ENCODE results near the gene SLC66A1. TPM values are rescaled to one million over a fixed set of nuclear protein-coding genes. Genes with fewer than 3 reads are reported as not detected.
A peak's percentile ranks its signal among the peaks of the same experiment; 100 is the strongest.
"Not testable (repeated sequence)": the region's sequence is repeated elsewhere in the genome, so short reads cannot be mapped to it uniquely, and the experiment has no call there.

SLC66A1 gene
- total RNA-seq, 2 donors from 2014 or later, result 10.0 to 14.9 TPM

GRCh38 chr1:19287436-19288185 lies 24.5 kb upstream of the SLC66A1 start:
- DNase-seq (ENCODE audit: low spot score) (no peak), ATAC-seq (no peak)
- H3K9me3 Mint-ChIP-seq, result no peaks in the 10 kb centered on the region
- peaks cover 12 to 15% of the 10 kb centered on the region in 2 donors for H3K27me3 Mint-ChIP-seq
- peak overlapping the region; percentile 69 for H3K4me3 Mint-ChIP-seq
- H3K36me3 Mint-ChIP-seq, result no peaks in the 10 kb centered on the region
- H3K4me1 Mint-ChIP-seq (ENCODE audit: low read depth in 2 of 2), result peaks cover 8 to 10% of the 10 kb centered on the region in 2 donors
- H3K27ac Mint-ChIP-seq, result no peak overlapping the region

DNA sequence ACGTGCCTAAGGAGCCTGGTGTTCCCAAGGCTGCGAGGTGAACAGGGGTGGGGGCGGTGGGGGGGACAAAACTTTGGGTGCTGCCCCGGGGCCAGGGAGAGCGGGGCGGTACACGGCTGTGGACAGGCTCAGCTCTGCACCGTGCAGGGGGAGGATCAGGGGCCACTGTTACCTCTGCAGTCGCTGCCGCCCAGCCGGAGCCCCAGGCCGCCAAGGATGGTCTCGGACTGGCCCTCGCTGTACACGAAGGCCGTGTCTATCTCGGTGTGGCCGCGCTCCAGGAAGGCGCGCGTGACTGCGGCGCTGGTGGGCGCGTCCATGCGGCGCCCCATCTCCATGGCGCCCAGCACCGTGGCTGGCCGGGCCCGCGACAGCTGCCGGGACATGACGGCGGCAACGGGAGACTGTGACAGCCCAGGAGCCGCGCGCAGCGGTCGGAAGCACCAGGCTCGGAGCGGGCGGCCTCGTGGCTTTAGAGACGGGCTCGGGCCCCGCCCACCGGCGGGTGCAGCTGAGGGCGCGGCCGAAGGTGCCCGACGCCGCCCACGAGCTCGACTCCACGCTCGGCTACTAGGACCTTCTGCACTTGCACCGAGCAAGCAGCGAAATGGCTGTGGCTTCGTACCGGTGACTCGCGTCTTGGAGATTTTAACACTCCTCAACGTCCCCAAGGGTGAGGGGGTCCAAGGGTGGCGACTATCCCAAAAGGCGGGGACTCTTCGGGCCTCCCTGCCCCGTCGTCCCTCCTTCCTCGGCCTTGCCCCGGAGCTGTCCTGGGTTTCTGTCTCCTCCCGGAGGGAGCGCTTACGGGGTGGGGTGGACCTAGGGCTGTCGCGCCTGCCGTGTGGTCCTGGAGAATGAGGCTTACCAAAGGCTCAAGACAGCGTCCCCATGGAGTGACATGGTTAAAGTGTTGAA lies 23.5 kb upstream of the SLC66A1 start, which contains the start of gene AKR7A3:
AKR7A3 (minus strand) TSS at position 447 of the 918 bp plus-strand sequence; CDS start at position 386, 61 bp downstream.
- not testable (repeated sequence) for H3K9me3 Mint-ChIP-seq; H3K36me3 Mint-ChIP-seq; H3K27ac Mint-ChIP-seq; H3K4me1 Mint-ChIP-seq (ENCODE audit: low read depth in 2 of 2)
- Mint-ChIP-seq H3K4me3 (peak within 1 kb of the TSS; percentile 69), H3K27me3 (peaks cover 12 to 15% of the 10 kb centered on the region in 2 donors)
- ATAC-seq (peak; percentile 90 to 92), DNase-seq (ENCODE audit: low spot score) (peak; percentile 70)

- ATAC-seq (no peak), DNase-seq (ENCODE audit: low spot score) (no peak)
- H3K4me1 Mint-ChIP-seq (ENCODE audit: low read depth in 2 of 2), result peaks cover 8 to 10% of the 10 kb centered on the region in 2 donors
- no peak overlapping the region for H3K27ac Mint-ChIP-seq
- H3K36me3 Mint-ChIP-seq, result peaks cover 4% of the 10 kb centered on the region
- peaks cover 12 to 15% of the 10 kb centered on the region in 2 donors for H3K27me3 Mint-ChIP-seq
- H3K9me3 Mint-ChIP-seq, result peaks cover 2% of the 10 kb centered on the region
- H3K4me3 Mint-ChIP-seq, result peak overlapping the region; percentile 53
Measured at GRCh38 chr1:19289244-19289643, 22.9 kb upstream of the SLC66A1 start.

DNA sequence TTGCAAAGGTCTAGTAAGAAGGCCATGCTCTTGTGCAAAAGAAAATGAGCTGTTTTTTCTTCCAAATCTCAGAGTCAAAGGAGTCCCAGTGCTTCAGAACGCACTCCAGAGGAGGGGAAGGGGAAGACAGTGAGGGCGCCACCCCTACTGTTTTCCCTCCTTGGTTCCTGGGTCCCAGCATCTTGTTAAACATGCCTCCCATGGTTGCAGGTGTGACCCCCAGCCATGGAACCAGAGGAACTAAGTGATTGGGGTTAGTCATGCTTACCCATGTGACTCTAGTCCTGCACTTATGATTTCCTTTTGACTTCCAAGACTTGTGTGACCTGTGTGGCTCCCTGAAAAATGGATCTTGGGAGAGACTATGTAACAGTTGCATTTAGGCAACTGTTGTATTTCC lies 17.5 kb upstream of the SLC66A1 start:
- no peak for DNase-seq (ENCODE audit: low spot score)
- ATAC-seq, result no peak
- H3K9me3 Mint-ChIP-seq, result peaks cover 9% of the 10 kb centered on the region
- H3K4me1 Mint-ChIP-seq (ENCODE audit: low read depth in 2 of 2), result no peaks in the 10 kb centered on the region
- peaks cover 20% of the 10 kb centered on the region for H3K36me3 Mint-ChIP-seq
- no peak overlapping the region for H3K27ac Mint-ChIP-seq
- H3K27me3 Mint-ChIP-seq, result peaks cover 3% of the 10 kb centered on the region in 2 donors
- H3K4me3 Mint-ChIP-seq, result no peak overlapping the region

DNA sequence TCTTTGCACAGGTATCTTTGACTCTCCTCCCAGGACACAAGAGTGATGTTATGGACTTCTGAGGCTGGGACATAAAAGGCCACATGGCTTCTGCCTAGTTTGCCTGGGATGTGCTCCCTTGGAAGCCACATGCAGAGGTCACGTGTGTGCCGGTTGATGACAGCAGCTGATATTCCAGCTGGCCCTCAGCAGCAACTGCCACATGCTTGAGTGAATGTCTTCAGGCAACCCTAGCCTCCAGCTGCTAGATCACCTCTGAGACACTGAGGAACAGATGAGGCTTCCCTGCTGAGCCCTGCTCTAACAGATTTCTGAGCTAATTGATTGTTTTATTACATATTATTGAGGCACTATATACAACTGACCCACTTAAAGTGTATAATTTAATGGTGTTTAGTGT lies 11.9 kb upstream of the SLC66A1 start:
- no peak for ATAC-seq
- Mint-ChIP-seq H3K36me3 (peaks cover 19% of the 10 kb centered on the region), H3K9me3 (peaks cover 5% of the 10 kb centered on the region), H3K27ac (no peak overlapping the region), H3K27me3 (no peaks in the 10 kb centered on the region), H3K4me3 (no peak overlapping the region), H3K4me1 (ENCODE audit: low read depth in 2 of 2) (no peaks in the 10 kb centered on the region)
- no peak for DNase-seq (ENCODE audit: low spot score)

GRCh38 chr1:19304081-19304480 lies 8.0 kb upstream of the SLC66A1 start:
- not testable (repeated sequence) for ATAC-seq; H3K4me3 Mint-ChIP-seq; H3K4me1 Mint-ChIP-seq (ENCODE audit: low read depth in 2 of 2); H3K9me3 Mint-ChIP-seq; H3K27me3 Mint-ChIP-seq; DNase-seq (ENCODE audit: low spot score); H3K27ac Mint-ChIP-seq
- peaks cover 16% of the 10 kb centered on the region for H3K36me3 Mint-ChIP-seq

- no peak overlapping the region for H3K4me3 Mint-ChIP-seq
- ATAC-seq (peak; percentile 14 to 49), DNase-seq (ENCODE audit: low spot score) (no peak)
- no peak overlapping the region for H3K27ac Mint-ChIP-seq
- H3K4me1 Mint-ChIP-seq (ENCODE audit: low read depth in 2 of 2), result peaks cover 10 to 13% of the 10 kb centered on the region in 2 donors
- H3K9me3 Mint-ChIP-seq, result no peaks in the 10 kb centered on the region
- no peaks in the 10 kb centered on the region for H3K27me3 Mint-ChIP-seq
- peaks cover 16% of the 10 kb centered on the region for H3K36me3 Mint-ChIP-seq
Measured at GRCh38 chr1:19305880-19306279, 6.2 kb upstream of the SLC66A1 start.

DNA sequence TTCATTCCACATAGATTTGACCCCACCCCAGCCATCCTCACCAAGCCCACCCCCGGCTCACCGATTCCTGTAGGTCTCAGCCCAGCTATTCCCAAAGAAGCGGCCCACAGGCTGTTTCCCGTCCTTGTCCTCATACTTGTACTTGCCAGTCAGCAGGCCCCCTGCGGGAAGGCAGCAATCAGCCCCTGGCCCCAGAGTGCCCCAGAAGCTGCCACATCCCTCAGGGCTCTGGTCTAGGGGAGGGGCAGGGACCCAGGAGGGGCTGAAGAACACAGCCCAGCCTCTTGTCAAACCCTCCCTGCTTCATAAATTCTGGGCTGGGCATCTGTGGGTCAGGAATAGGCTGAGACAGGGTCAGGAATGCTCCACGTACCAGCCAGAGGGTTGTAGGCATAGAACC lies 5.2 kb upstream of the SLC66A1 start:
- Mint-ChIP-seq H3K27ac (no peak overlapping the region), H3K9me3 (no peaks in the 10 kb centered on the region), H3K4me1 (ENCODE audit: low read depth in 2 of 2) (peaks cover 16 to 18% of the 10 kb centered on the region in 2 donors), H3K27me3 (no peaks in the 10 kb centered on the region), H3K4me3 (no peak overlapping the region), H3K36me3 (peaks cover 16% of the 10 kb centered on the region)
- peak; percentile 54 for DNase-seq (ENCODE audit: low spot score)
- ATAC-seq, result no peak

DNA sequence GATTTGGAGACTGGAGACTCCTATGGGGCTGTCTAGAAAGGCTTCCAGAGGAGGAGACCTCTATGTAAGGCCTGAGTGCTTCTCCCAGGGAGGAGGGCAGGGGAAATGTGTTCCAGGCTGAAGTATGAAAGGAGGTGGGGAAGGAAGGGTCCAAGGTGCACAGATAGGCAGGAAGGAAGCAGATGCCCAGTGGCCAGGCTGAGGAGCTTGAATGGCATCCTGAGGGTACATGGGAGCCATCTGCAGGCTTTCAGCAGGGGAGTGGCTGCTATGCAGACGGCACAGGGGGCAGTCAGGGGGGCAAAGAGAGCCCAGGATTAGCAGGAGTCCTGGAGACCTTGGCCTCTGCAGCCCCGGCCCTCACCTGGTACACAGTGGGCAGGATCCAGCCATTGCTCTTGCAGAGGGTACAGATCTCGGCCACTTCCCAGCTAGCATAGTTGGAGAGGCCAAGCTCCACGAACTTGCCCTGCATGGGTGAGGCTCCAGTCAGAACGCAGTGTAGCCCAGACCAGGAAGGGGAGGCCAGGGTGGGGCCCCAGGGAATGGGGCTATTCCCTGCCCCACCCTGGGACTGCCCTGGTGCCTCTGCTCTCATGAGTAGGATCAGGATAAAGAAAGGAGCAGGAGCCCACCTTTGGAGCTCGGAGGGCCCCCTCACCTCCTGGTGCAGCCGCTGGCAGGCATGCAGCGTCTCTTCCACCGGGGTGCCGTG lies 4.2 kb upstream of the SLC66A1 start:
- DNase-seq (ENCODE audit: low spot score), result no peak
- H3K27me3 Mint-ChIP-seq, result no peaks in the 10 kb centered on the region

GRCh38 chr1:19308509-19308907 lies 3.6 kb upstream of the SLC66A1 start:
- Mint-ChIP-seq H3K4me1 (ENCODE audit: low read depth in 2 of 2) (peaks cover 24 to 26% of the 10 kb centered on the region in 2 donors), H3K4me3 (no peak overlapping the region), H3K27ac (peak overlapping the region in 1 of 2 donors; percentile 26), H3K36me3 (peaks cover 14% of the 10 kb centered on the region), H3K9me3 (no peaks in the 10 kb centered on the region), H3K27me3 (no peaks in the 10 kb centered on the region)
- no peak for ATAC-seq
- no peak for DNase-seq (ENCODE audit: low spot score)

More for the DNA sequence above, 4.2 kb upstream of the SLC66A1 start:
- H3K27ac Mint-ChIP-seq, result no peak overlapping the region
- no peaks in the 10 kb centered on the region for H3K9me3 Mint-ChIP-seq
- no peak overlapping the region for H3K4me3 Mint-ChIP-seq
- peaks cover 16% of the 10 kb centered on the region for H3K36me3 Mint-ChIP-seq
- no peak for ATAC-seq
- peaks cover 18 to 21% of the 10 kb centered on the region in 2 donors for H3K4me1 Mint-ChIP-seq (ENCODE audit: low read depth in 2 of 2)

DNA sequence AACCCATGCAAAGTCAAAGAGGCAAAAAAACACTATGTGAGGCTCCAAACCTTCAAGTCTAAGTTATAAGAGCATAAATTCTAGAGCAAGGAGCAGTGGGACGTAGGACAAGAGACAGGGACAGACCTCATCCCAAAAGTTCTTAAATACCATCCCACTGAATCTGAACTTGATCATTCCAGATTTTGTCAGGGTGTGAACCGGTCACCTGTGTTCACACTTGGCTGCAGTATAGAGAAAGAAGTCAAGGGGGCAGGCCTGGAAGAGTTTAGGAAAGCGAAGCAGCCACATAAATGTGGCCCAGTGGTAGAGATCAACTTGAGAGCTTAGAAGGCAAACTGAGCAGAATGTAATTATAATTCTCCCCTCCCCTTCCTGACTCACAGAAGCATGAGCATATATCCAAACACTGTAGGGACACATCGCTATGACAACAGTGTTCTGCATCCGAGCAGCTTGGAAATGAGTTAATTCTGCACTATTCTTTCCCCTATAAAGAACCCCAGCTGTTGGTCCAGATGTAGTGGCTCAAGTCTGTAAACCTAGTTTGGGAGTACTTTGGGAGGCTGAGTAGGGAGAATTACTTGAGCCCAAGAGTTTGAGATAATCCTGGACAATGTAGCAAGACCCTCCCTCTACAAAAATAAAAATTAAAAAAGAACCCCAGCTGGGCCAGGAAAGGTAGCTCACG lies 2.9 kb upstream of the SLC66A1 start:
- H3K9me3 Mint-ChIP-seq, result no peaks in the 10 kb centered on the region
- H3K4me3 Mint-ChIP-seq, result peak overlapping the region; percentile 52
- no peak for DNase-seq (ENCODE audit: low spot score)
- no peaks in the 10 kb centered on the region for H3K27me3 Mint-ChIP-seq
- H3K4me1 Mint-ChIP-seq (ENCODE audit: low read depth in 2 of 2), result peaks cover 25 to 28% of the 10 kb centered on the region in 2 donors
- peaks cover 11% of the 10 kb centered on the region for H3K36me3 Mint-ChIP-seq
- H3K27ac Mint-ChIP-seq, result peak overlapping the region in 1 of 2 donors; percentile 26
- ATAC-seq, result no peak

DNA sequence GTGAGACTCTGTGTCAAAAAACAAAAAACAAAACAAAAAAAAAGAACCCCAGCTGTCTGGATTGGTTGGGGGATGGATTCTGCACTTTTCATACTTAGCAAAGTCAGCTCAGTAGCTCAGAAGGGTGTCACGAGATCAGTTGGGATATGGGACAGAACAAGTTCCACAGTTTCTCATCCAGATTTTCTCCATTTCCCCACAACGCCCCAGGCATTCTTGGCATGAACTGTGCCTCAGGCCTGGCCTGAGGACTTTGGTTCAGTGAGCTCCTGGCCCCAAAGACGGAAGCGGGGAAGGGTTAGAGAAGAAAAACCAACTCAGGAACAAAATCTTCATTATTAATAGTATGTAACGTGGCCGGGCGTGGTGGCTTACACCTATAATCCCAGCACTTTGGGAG lies 2.1 kb upstream of the SLC66A1 start:
- DNase-seq (ENCODE audit: low spot score) (no peak), ATAC-seq (no peak)
- peak overlapping the region; percentile 92 for H3K4me3 Mint-ChIP-seq
- peaks cover 6% of the 10 kb centered on the region for H3K36me3 Mint-ChIP-seq
- no peak overlapping the region for H3K27ac Mint-ChIP-seq
- no peaks in the 10 kb centered on the region for H3K9me3 Mint-ChIP-seq
- peaks cover 25 to 28% of the 10 kb centered on the region in 2 donors for H3K4me1 Mint-ChIP-seq (ENCODE audit: low read depth in 2 of 2)
- no peaks in the 10 kb centered on the region for H3K27me3 Mint-ChIP-seq
